H1 (cell line): ENCODE measurements around the gene TPD52L1.

Source experiments
- CTCF ChIP-seq, 3 experiments: IDR thresholded peaks; 1 replicate in 2 of 3; 2 replicates in 1 of 3; pipeline versions ENCODE4 v1.5.1 to v1.6.1; 2011; ENCODE audit warnings: low read length in 3 of 3, mild to moderate bottlenecking in 3 of 3, inconsistent platforms in 2 of 3, low read depth in 1 of 3, moderate library complexity in 1 of 3; ENCODE audit not compliant: insufficient read depth in 1 of 3; ENCODE audit errors: control extremely low read depth in 1 of 3
- EZH2 ChIP-seq: fragments of 200-600 bp; sonication (generic); IDR thresholded peaks from 2 replicates; pipeline ENCODE4 v1.7.1; 2012; ENCODE audit warnings: low read depth, mild to moderate bottlenecking, moderate library complexity, low read length, inconsistent platforms; ENCODE audit not compliant: severe bottlenecking
- JUND ChIP-seq: IDR thresholded peaks from 2 replicates; pipeline ENCODE4 v1.6.1; 2011; ENCODE audit warnings: mild to moderate bottlenecking, improper control_type of control experiment, low read length
- PHF8 ChIP-seq: fragments of 200-600 bp; sonication (generic); conservative IDR thresholded peaks from 2 replicates; pipeline ENCODE4 v1.7.1; 2012; ENCODE audit warnings: low read depth, mild to moderate bottlenecking, inconsistent platforms, low read length, moderate library complexity
- POLR2A ChIP-seq, 2 experiments: IDR thresholded peaks; 1 replicate in 1 of 2; 2 replicates in 1 of 2; pipeline ENCODE4 v1.6.1; 2011; ENCODE audit warnings: low read depth in 2 of 2, low read length in 2 of 2, mild to moderate bottlenecking in 2 of 2; ENCODE audit errors: control extremely low read depth in 1 of 2
- POLR2AphosphoS5 ChIP-seq: IDR thresholded peaks from 2 replicates; pipeline ENCODE4 v1.6.1; 2011; ENCODE audit warnings: low read depth, low read length
- RAD21 ChIP-seq, 2 experiments: IDR thresholded peaks in 1 of 2; conservative IDR thresholded peaks in 1 of 2; 2 replicates each; pipeline ENCODE4 v1.6.1; 2011; ENCODE audit warnings: low read depth in 2 of 2, low read length in 2 of 2, improper control_type of control experiment in 1 of 2, inconsistent platforms in 1 of 2, mild to moderate bottlenecking in 1 of 2, moderate library complexity in 1 of 2
- RNF2 ChIP-seq: fragments of 200-900, 300-1000 bp; sonication (generic); IDR thresholded peaks from 2 replicates; pipeline ENCODE4 v1.7.1; 2016; ENCODE audit warnings: borderline replicate concordance, low read depth, mild to moderate bottlenecking, antibody characterized with exemption, low read length; ENCODE audit not compliant: poor library complexity, severe bottlenecking; ENCODE audit errors: missing control alignments
- TEAD4 ChIP-seq: IDR thresholded peaks from 2 replicates; pipeline ENCODE4 v1.6.1; 2012; ENCODE audit warnings: low read depth, low read length, inconsistent platforms, mixed read lengths
- ZNF274 ChIP-seq: IDR thresholded peaks from 2 replicates; pipeline ENCODE4 v1.7.0; 2012; ENCODE audit warnings: low read length, borderline replicate concordance; ENCODE audit errors: extremely low read depth

DNA sequence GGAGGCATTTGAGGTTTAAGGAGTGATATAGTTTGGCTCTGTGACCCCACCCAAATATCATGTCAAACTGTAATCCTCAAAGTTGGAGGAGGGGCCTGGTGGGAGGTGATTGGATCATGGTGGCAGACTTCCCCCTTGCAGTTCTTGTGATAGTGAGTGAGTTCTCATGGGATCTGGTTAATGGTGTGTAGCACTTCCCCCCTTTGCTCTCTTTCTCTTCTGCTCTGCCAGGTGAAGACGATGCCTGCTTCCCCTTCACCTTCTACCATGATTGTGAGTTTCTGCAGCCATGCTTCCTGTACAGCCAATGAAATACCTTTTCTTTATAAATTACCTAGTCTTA is 149.9 kb downstream of the TPD52L1 start:
- TF ChIP-seq RNF2 = no peak
- no peak for TF ChIP-seq POLR2AphosphoS5
- no peak for TF ChIP-seq CTCF (IDR thresholded peaks at IDR 0.05; ENCODE audit: control extremely low read depth in 1 of 3, insufficient read depth in 1 of 3, low read depth in 1 of 3, low read length in 3 of 3)
- TF ChIP-seq POLR2A (IDR thresholded peaks at IDR 0.05; ENCODE audit: control extremely low read depth in 1 of 2, low read depth in 2 of 2, low read length in 2 of 2) = no peak
- TF ChIP-seq ZNF274 = no peak
- TF ChIP-seq PHF8 = no peak
- no peak for TF ChIP-seq RAD21 (IDR thresholded peaks at IDR 0.05 in 1 of 2, conservative IDR thresholded peaks at IDR 0.05 in 1 of 2; ENCODE audit: low read depth in 2 of 2, low read length in 2 of 2)
- no peak for TF ChIP-seq JUND
- TF ChIP-seq EZH2 = no peak
- TF ChIP-seq TEAD4 = no peak
